ENCODE data around the gene CHCHD3. TPM values are rescaled to one million over a fixed set of nuclear protein-coding genes. Genes with fewer than 3 reads are reported as not detected.

The CHCHD3 gene
- total RNA-seq, 1 experiment from 2014 or later, result 102 TPM

DNA sequence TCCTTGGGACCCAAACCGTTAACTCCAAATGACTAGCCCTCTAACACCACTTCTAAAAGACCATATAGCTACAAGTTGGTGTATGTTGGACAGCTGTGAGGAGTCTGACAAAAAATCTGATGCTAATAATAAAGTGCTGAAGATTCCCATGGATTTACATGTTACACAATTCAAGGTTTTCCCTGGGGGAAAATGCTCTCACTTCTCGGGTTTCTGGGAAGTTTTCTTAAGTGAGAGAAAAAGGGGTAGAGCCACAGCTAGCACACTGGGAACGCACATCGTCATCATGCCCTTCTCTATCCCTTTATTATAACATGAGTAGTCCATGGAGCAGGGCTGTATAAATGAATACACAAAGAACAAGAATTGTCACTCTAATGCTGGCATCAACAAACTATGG lies 162.1 kb downstream of the CHCHD3 start:
- intact Hi-C loops (cut with micrococcal nuclease; ENCODE audit: unreplicated experiment), result no loop called here
- Mint-ChIP-seq H3K27ac (ENCODE audit: unreplicated experiment) (no peak overlapping the region), H3K4me3 (ENCODE audit: unreplicated experiment) (no peak overlapping the region), H3K4me1 (ENCODE audit: low read depth, unreplicated experiment) (peaks cover 27% of the 10 kb centered on the region), H3K9me3 (ENCODE audit: unreplicated experiment) (no peaks in the 10 kb centered on the region), H3K36me3 (ENCODE audit: insufficient read depth, unreplicated experiment) (no peaks in the 10 kb centered on the region), H3K27me3 (ENCODE audit: insufficient read depth, unreplicated experiment) (no peaks in the 10 kb centered on the region)
- POLR2A ChIA-PET, result no interaction called here
- Histone ChIP-seq H3K36me3 (ENCODE audit: control insufficient read depth, insufficient read depth, low read length) (no peaks in the 10 kb centered on the region), H3K4me1 (peaks cover 25% of the 10 kb centered on the region), H3K27me3 (replicated peaks; ENCODE audit: control insufficient read depth, insufficient read depth, low read length) (no peaks in the 10 kb centered on the region), H3K4me3 (ENCODE audit: low read depth, low read length) (no peak overlapping the region), H3K9me3 (no peaks in the 10 kb centered on the region)
- TF ChIP-seq, protein P1, sequence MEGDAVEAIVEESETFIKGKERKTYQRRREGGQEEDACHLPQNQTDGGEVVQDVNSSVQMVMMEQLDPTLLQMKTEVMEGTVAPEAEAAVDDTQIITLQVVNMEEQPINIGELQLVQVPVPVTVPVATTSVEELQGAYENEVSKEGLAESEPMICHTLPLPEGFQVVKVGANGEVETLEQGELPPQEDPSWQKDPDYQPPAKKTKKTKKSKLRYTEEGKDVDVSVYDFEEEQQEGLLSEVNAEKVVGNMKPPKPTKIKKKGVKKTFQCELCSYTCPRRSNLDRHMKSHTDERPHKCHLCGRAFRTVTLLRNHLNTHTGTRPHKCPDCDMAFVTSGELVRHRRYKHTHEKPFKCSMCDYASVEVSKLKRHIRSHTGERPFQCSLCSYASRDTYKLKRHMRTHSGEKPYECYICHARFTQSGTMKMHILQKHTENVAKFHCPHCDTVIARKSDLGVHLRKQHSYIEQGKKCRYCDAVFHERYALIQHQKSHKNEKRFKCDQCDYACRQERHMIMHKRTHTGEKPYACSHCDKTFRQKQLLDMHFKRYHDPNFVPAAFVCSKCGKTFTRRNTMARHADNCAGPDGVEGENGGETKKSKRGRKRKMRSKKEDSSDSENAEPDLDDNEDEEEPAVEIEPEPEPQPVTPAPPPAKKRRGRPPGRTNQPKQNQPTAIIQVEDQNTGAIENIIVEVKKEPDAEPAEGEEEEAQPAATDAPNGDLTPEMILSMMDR (IDR thresholded peaks at IDR 0.05; ENCODE audit: insufficient read depth in 1 of 2, low read depth in 1 of 2, low read length in 1 of 2, severe bottlenecking in 1 of 2, unreplicated experiment in 1 of 2), result no peak
- CTCF ChIA-PET, result no interaction called here
- no TSS peak for BruUV-seq (replicated peaks)
- no peak for DNase-seq

DNA sequence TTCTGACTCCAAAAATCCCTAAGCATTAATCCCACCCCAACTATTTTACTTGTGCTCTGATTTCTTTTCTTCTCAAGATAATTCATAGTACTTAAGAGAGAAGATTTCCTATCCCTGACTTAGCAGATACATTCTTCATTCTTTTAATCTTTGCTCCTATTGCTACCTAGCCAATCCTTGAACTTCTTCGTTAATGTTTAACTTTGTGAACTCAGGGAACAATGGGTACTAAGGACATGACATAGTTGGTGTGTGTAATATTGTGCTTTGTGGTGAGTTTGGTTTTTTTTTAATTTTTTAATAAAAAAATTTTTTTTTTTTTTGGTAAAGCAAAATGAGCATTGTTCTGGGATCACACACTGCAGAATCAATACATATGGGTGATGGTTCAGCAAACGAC lies 166.2 kb downstream of the CHCHD3 start:
- H3K4me1 ChIP-seq, result peaks cover 11% of the 10 kb centered on the region
- H3K36me3 Mint-ChIP-seq (ENCODE audit: insufficient read depth, unreplicated experiment), result no peaks in the 10 kb centered on the region
- H3K27me3 ChIP-seq (replicated peaks; ENCODE audit: control insufficient read depth, insufficient read depth, low read length), result no peaks in the 10 kb centered on the region
- TF ChIP-seq, protein P1 (IDR thresholded peaks at IDR 0.05; ENCODE audit: insufficient read depth in 1 of 2, low read depth in 1 of 2, low read length in 1 of 2, severe bottlenecking in 1 of 2, unreplicated experiment in 1 of 2), result no peak
- H3K27me3 Mint-ChIP-seq (ENCODE audit: insufficient read depth, unreplicated experiment), result no peaks in the 10 kb centered on the region
- DNase-seq, result peak in 1 of 2 experiments; percentile 48
- H3K4me3 ChIP-seq (ENCODE audit: low read depth, low read length), result no peak overlapping the region
- H3K4me3 Mint-ChIP-seq (ENCODE audit: unreplicated experiment), result no peak overlapping the region
- CTCF ChIA-PET, result no interaction called here
- no TSS peak for BruUV-seq (replicated peaks)
- H3K27ac Mint-ChIP-seq (ENCODE audit: unreplicated experiment), result peak overlapping the region; percentile 17
- H3K9me3 ChIP-seq, result no peaks in the 10 kb centered on the region
- intact Hi-C loops (cut with micrococcal nuclease; ENCODE audit: unreplicated experiment), result no loop called here
- H3K9me3 Mint-ChIP-seq (ENCODE audit: unreplicated experiment), result no peaks in the 10 kb centered on the region
- peaks cover 13% of the 10 kb centered on the region for H3K4me1 Mint-ChIP-seq (ENCODE audit: low read depth, unreplicated experiment)
- no peaks in the 10 kb centered on the region for H3K36me3 ChIP-seq (ENCODE audit: control insufficient read depth, insufficient read depth, low read length)
- POLR2A ChIA-PET, result no interaction called here

DNA sequence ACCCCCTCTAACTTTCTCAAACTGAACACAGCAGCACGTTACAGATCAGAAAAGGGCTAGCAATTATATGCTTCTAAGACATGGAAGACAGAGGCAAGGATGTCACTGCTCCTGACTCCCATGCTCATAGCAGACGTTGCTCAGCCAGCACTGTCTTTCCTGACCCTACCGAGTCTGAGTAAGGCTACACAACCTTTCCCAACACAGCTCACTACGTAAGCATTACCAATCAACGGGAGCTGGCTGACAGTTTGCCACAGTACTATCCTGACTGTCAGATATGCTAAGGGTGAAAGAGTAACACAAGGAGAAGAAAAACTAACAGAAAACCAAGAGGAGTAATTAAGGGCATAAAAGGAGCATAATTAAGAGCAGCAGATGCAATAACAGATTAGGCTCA lies 171.2 kb downstream of the CHCHD3 start:
- no peak overlapping the region for H3K4me3 ChIP-seq (ENCODE audit: low read depth, low read length)
- H3K4me1 ChIP-seq, result peaks cover 6% of the 10 kb centered on the region
- Mint-ChIP-seq H3K9me3 (ENCODE audit: unreplicated experiment) (no peaks in the 10 kb centered on the region), H3K36me3 (ENCODE audit: insufficient read depth, unreplicated experiment) (peaks cover 9% of the 10 kb centered on the region), H3K4me1 (ENCODE audit: low read depth, unreplicated experiment) (peaks cover 6% of the 10 kb centered on the region), H3K27me3 (ENCODE audit: insufficient read depth, unreplicated experiment) (no peaks in the 10 kb centered on the region), H3K4me3 (ENCODE audit: unreplicated experiment) (no peak overlapping the region), H3K27ac (ENCODE audit: unreplicated experiment) (no peak overlapping the region)
- TF ChIP-seq, protein P1 (IDR thresholded peaks at IDR 0.05; ENCODE audit: insufficient read depth in 1 of 2, low read depth in 1 of 2, low read length in 1 of 2, severe bottlenecking in 1 of 2, unreplicated experiment in 1 of 2), result no peak
- intact Hi-C loops (cut with micrococcal nuclease; ENCODE audit: unreplicated experiment), result no loop called here
- ChIA-PET CTCF (no interaction called here), POLR2A (no interaction called here)
- no peaks in the 10 kb centered on the region for H3K36me3 ChIP-seq (ENCODE audit: control insufficient read depth, insufficient read depth, low read length)
- BruUV-seq (replicated peaks), result no TSS peak
- no peaks in the 10 kb centered on the region for H3K27me3 ChIP-seq (replicated peaks; ENCODE audit: control insufficient read depth, insufficient read depth, low read length)
- H3K9me3 ChIP-seq, result no peaks in the 10 kb centered on the region
- DNase-seq, result no peak
